ENCODE measurements around the gene CTSV. TPM values are rescaled to one million over a fixed set of nuclear protein-coding genes. Genes with fewer than 3 reads are reported as not detected.

CTSV gene
- total RNA-seq, 1 experiment from 2014 or later: 82.2 TPM

GRCh38 chr9:97067490-97067889 lies 28.5 kb upstream of the CTSV start:
- no peak overlapping the region for H3K4ac ChIP-seq (ENCODE audit: low read depth, low read length)
- no peak overlapping the region for H3K9ac ChIP-seq (ENCODE audit: extremely low read depth, insufficient read length, low read length)
- no peak for DNase-seq
- peaks cover 0 to 9% of the 10 kb centered on the region in 2 experiments; a peak in 1 of 5 replicates for H3K9me3 Mint-ChIP-seq
- no peak overlapping the region for H4K91ac ChIP-seq (ENCODE audit: insufficient read length, low read depth, low read length)
- no peak overlapping the region for H3K23ac ChIP-seq (ENCODE audit: insufficient read length, low read depth, low read length)
- H3K4me3 Mint-ChIP-seq: no peak overlapping the region
- H3K9me3 ChIP-seq (ENCODE audit: control insufficient read depth, low read depth, low read length): no peaks in the 10 kb centered on the region
- peaks cover under 1% of the 10 kb centered on the region; the same call in 1 of the 2 replicates for H3K4me1 ChIP-seq (ENCODE audit: insufficient read depth, low read length)
- H2BK12ac ChIP-seq (ENCODE audit: insufficient read length, low read depth, low read length): no peak overlapping the region
- no peaks in the 10 kb centered on the region for H3K79me1 ChIP-seq (ENCODE audit: insufficient read depth, low read depth, low read length, poor library complexity, severe bottlenecking)
- no peak overlapping the region for H2BK15ac ChIP-seq (ENCODE audit: low read depth, low read length)
- H4K8ac ChIP-seq (replicated peaks; ENCODE audit: insufficient read length, low read depth, low read length): no peak overlapping the region
- peaks cover under 1 to 7% of the 10 kb centered on the region in 2 experiments for H3K4me1 Mint-ChIP-seq
- no peaks in the 10 kb centered on the region for H4K20me1 ChIP-seq (ENCODE audit: control insufficient read depth, insufficient read depth, insufficient read length)
- no peak overlapping the region for H2AK5ac ChIP-seq (ENCODE audit: insufficient read length, low read length)
- no peak overlapping the region for H3K4me2 ChIP-seq (ENCODE audit: insufficient read depth, insufficient read length, low read length)
- no peak overlapping the region for H3K27ac Mint-ChIP-seq
- H3T11ph ChIP-seq (ENCODE audit: low read length): no peak overlapping the region
- no peak overlapping the region for H2BK5ac ChIP-seq (ENCODE audit: insufficient read length, low read length)
- no peak overlapping the region for H3K27ac ChIP-seq (ENCODE audit: insufficient read length, low read depth, low read length)
- no peak overlapping the region for H4K5ac ChIP-seq (ENCODE audit: insufficient read length, low read depth, low read length)
- no peak overlapping the region for H2BK120ac ChIP-seq (ENCODE audit: low read depth, low read length, poor library complexity, severe bottlenecking)
- H3K79me2 ChIP-seq (ENCODE audit: insufficient read depth, low read length): no peaks in the 10 kb centered on the region
- H3K27me3 ChIP-seq (ENCODE audit: insufficient read depth, low read length): no peaks in the 10 kb centered on the region
- H3K27me3 Mint-ChIP-seq (ENCODE audit: low read depth): no peaks in the 10 kb centered on the region; the same call in 1 of the 2 replicates
- H3K23me2 ChIP-seq (ENCODE audit: insufficient read length, low read depth, low read length, poor library complexity, severe bottlenecking): no peaks in the 10 kb centered on the region
- no peak overlapping the region for H3K56ac ChIP-seq (ENCODE audit: insufficient read length, low read depth, low read length)
- no peak overlapping the region for H3K14ac ChIP-seq (ENCODE audit: insufficient read depth, low read length)
- WGBS (ENCODE audit: extremely low coverage, insufficient read length, low lambda C conversion rate): no CpG with 5 or more reads among the region's 19 CpGs
- H3K18ac ChIP-seq (ENCODE audit: insufficient read length, low read depth, low read length): no peak overlapping the region
- TF ChIP-seq CTCF (conservative IDR thresholded peaks at IDR 0.05): no peak
- H2BK20ac ChIP-seq (ENCODE audit: low read depth, low read length, poor library complexity, severe bottlenecking): no peak overlapping the region
- H3K36me3 Mint-ChIP-seq (ENCODE audit: insufficient read depth in 1 of 3, low read depth in 3 of 3): peaks cover 0 to 3% (median 1%) of the 10 kb centered on the region in 3 experiments; a peak in 2 of 7 replicates
- H2AFZ ChIP-seq (ENCODE audit: low read length): no peak overlapping the region

Measured in H9 (cell line).